ENCODE results near the gene PAXX. TPM values are rescaled to one million over a fixed set of nuclear protein-coding genes. Genes with fewer than 3 reads are reported as not detected.

The PAXX gene
- total RNA-seq, 1 donor from 2014 or later, result 70.1 TPM

- TF ChIP-seq, protein P1, sequence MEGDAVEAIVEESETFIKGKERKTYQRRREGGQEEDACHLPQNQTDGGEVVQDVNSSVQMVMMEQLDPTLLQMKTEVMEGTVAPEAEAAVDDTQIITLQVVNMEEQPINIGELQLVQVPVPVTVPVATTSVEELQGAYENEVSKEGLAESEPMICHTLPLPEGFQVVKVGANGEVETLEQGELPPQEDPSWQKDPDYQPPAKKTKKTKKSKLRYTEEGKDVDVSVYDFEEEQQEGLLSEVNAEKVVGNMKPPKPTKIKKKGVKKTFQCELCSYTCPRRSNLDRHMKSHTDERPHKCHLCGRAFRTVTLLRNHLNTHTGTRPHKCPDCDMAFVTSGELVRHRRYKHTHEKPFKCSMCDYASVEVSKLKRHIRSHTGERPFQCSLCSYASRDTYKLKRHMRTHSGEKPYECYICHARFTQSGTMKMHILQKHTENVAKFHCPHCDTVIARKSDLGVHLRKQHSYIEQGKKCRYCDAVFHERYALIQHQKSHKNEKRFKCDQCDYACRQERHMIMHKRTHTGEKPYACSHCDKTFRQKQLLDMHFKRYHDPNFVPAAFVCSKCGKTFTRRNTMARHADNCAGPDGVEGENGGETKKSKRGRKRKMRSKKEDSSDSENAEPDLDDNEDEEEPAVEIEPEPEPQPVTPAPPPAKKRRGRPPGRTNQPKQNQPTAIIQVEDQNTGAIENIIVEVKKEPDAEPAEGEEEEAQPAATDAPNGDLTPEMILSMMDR (conservative IDR thresholded peaks at IDR 0.05; ENCODE audit: low read depth, low read length), result no peak
- no peak for DNase-seq (ENCODE audit: low read depth)
- peak overlapping the region; percentile 77 for H3K4me3 ChIP-seq (ENCODE audit: low read depth, low read length)
Observed at GRCh38 chr9:136949817-136950655, 42.2 kb upstream of the PAXX start.

DNA sequence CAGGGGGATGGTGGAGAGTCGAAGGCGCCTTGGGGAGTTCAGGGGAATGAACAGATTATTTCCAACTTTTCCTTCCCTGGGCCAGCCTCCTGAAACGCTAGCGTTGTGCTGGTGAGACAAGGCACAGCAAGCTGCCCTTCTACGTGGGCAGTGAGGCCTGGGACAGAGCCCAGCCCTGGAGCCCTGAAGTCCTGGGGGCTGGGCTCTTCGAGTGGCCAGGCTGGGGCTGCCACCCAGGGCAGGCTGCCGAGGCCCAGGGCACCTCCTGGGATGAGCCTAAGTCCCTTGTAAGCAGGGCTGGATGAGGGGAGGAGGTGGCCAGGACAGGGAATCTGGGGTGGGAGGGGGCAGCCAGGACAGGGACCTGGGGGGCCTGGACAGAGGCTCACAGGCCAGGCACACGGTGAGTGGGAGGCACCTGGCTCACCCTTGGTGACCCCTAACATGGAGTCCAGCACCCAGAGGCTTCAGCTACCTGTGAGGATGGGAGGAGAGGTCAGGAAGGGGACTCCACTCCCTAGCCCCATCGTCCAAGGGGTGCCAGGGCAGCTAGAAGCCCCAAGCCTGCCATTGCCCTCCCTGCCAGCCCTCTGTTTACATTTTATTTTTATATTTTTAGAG, 41.5 kb upstream of the PAXX start:
- peak overlapping the region; percentile 77 for H3K4me3 ChIP-seq (ENCODE audit: low read depth, low read length)
- DNase-seq (ENCODE audit: low read depth), result no peak
- TF ChIP-seq, protein P1 (conservative IDR thresholded peaks at IDR 0.05; ENCODE audit: low read depth, low read length), result no peak

- TF ChIP-seq, protein P1 (conservative IDR thresholded peaks at IDR 0.05; ENCODE audit: low read depth, low read length), result no peak
- no peak within 1 kb of the TSS for H3K4me3 ChIP-seq (ENCODE audit: low read depth, low read length)
- DNase-seq (ENCODE audit: low read depth), result no peak
Observed at GRCh38 chr9:136951541-136952320, 40.5 kb upstream of the PAXX start, which contains the start of gene LCN12. TSS of gene LCN12 (plus strand) at chr9:136952273. CDS start at chr9:136952328, 55 bp downstream.

- DNase-seq (ENCODE audit: low read depth), result no peak
- TF ChIP-seq, protein P1 (conservative IDR thresholded peaks at IDR 0.05; ENCODE audit: low read depth, low read length), result no peak
- H3K4me3 ChIP-seq (ENCODE audit: low read depth, low read length), result no peak overlapping the region
Observed at GRCh38 chr9:136952321-136952850, 39.8 kb upstream of the PAXX start.

DNA sequence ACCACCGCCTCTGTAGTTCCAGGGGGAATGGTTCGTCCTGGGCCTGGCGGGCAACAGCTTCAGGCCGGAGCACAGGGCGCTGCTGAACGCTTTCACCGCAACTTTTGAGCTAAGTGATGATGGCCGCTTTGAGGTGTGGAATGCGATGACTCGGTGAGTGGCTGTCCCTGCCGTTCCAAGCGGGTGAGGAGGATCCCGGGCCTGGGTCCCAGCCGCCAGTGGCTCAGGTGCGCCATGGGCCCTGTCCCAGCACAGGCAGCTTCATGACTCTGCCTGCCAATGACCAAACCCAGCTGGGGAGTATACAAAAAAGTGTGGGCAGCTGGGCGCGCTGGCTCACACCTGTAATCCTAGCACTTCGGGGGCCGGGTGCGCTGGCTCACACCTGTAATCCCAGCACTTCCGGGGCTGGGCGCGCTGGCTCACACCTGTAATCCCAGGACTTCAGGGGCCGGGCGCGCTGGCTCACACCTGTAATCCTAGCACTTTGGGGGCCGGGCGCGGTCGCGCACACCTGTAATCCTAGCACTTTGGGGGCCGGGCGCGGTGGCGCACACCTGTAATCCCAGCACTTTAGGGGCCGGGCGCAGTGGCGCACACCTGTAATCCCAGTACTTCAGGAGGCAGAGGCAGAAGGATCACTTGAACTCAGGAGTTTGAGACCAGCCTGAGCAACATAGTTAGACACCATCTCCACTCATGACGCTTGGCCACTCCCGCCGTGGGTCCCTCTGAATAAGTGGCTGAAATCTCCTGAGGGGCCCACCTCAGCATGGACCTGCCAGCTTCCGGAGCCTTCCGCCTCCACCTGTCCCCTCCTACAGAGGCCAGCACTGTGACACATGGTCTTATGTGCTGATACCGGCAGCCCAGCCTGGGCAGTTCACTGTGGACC, 39.1 kb upstream of the PAXX start:
- TF ChIP-seq, protein P1 (conservative IDR thresholded peaks at IDR 0.05; ENCODE audit: low read depth, low read length), result no peak
- no peak overlapping the region for H3K4me3 ChIP-seq (ENCODE audit: low read depth, low read length)
- no peak for DNase-seq (ENCODE audit: low read depth)

DNA sequence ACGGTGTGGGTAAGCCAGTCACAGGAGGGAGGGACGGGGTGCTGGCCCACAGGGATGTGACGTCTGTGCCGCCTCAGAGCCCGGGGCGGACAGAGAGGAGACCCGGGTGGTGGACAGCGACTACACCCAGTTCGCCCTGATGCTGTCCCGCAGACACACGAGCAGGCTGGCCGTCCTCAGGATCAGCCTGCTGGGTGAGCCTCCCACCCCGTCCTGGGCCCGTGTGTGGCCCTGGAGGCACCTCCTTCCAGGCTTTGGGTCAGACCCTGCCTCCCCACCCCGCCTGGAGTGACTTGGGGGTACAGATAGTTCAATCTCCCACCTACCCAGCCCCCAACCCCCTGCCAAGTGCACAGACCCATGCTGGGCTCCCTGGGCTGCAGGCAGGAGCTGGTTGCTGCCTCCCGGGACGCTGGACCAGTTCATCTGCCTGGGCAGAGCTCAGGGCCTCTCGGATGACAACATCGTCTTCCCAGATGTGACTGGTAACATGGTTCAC, 38.4 kb upstream of the PAXX start:
- DNase-seq (ENCODE audit: low read depth), result no peak
- no peak overlapping the region for H3K4me3 ChIP-seq (ENCODE audit: low read depth, low read length)
- TF ChIP-seq, protein P1 (conservative IDR thresholded peaks at IDR 0.05; ENCODE audit: low read depth, low read length), result no peak

All from epithelial cell of proximal tubule (primary cell).